Measurements from ENCODE around the gene KAZN. TPM values are rescaled to one million over a fixed set of nuclear protein-coding genes. Genes with fewer than 3 reads are reported as not detected.

The KAZN gene
- total RNA-seq, 2 experiments from 2014 or later: 0.22 to 0.55 TPM

DNA sequence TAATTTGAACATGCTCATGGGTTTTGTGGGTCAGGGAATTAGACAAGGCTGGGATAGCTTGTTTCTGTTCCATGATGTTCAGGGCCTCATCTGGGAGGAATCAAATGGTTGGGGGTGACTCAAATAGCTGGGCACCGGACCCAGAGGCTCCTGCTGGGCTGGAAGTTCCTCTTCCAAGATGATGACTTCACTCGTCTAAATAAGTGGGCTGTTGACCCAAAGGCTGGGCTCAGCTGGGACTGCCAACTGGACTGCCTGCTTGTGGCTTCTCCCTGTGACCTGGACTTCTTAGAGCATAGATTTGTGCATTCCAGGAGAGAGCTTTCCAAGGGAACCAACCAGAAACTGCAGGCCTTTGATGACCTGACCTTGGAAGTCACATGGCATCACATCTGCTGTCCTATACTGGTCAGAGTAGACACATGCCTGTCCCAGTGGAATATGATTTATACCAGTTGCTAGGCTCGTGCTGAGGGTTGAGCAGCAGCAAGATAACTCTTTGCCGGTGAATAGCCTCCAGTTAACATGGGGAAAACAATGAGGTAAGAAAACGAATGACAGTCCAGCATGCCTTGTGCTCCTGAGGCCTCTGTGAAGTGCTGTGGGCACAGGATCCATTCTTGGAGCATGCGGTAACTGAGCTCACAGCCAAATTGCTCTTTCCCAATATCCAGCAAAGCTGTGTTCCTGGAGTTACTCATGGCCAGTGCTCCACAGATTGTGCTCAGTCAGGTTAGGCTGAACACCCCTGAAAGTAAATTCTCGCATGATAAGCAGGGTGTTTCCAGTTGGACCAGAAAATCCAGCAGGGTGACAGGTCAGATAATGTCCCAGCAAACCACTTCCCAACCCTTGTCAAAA, 282.2 kb downstream of the KAZN start:
- CTCF ChIA-PET: no interaction called here
- H3K27ac Mint-ChIP-seq: no peak overlapping the region
- H3K27me3 Mint-ChIP-seq: peaks cover 19% of the 10 kb centered on the region
- POLR2A ChIA-PET: no interaction called here
- no peaks in the 10 kb centered on the region for H3K36me3 Mint-ChIP-seq (ENCODE audit: low read depth)
- Histone ChIP-seq H3K36me3 (ENCODE audit: insufficient read depth, low read length) (no peaks in the 10 kb centered on the region), H3K4me1 (ENCODE audit: insufficient read depth, low read length) (no peaks in the 10 kb centered on the region), H3K4me3 (ENCODE audit: low read length) (no peak overlapping the region), H3K9me3 (ENCODE audit: control insufficient read depth in 1 of 2, insufficient read depth in 1 of 2, low read length in 2 of 2) (no peaks in the 10 kb centered on the region), H3K27me3 (ENCODE audit: control insufficient read depth in 1 of 2, insufficient read depth in 2 of 2, low read length in 2 of 2) (peaks cover 0 to under 1% of the 10 kb centered on the region in 2 experiments), H3K27ac (ENCODE audit: low read depth in 1 of 2, low read length in 2 of 2) (no peak overlapping the region)
- no peak for DNase-seq
- H3K4me3 Mint-ChIP-seq: no peak overlapping the region
- ATAC-seq (ENCODE audit: poor library complexity): no peak
- no peaks in the 10 kb centered on the region for H3K9me3 Mint-ChIP-seq
- no peaks in the 10 kb centered on the region for H3K4me1 Mint-ChIP-seq (ENCODE audit: low read depth)
- TF ChIP-seq, protein P1, sequence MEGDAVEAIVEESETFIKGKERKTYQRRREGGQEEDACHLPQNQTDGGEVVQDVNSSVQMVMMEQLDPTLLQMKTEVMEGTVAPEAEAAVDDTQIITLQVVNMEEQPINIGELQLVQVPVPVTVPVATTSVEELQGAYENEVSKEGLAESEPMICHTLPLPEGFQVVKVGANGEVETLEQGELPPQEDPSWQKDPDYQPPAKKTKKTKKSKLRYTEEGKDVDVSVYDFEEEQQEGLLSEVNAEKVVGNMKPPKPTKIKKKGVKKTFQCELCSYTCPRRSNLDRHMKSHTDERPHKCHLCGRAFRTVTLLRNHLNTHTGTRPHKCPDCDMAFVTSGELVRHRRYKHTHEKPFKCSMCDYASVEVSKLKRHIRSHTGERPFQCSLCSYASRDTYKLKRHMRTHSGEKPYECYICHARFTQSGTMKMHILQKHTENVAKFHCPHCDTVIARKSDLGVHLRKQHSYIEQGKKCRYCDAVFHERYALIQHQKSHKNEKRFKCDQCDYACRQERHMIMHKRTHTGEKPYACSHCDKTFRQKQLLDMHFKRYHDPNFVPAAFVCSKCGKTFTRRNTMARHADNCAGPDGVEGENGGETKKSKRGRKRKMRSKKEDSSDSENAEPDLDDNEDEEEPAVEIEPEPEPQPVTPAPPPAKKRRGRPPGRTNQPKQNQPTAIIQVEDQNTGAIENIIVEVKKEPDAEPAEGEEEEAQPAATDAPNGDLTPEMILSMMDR (IDR thresholded peaks at IDR 0.05): no peak
- intact Hi-C loops (cut with DNase I, micrococcal nuclease): no loop called here

DNA sequence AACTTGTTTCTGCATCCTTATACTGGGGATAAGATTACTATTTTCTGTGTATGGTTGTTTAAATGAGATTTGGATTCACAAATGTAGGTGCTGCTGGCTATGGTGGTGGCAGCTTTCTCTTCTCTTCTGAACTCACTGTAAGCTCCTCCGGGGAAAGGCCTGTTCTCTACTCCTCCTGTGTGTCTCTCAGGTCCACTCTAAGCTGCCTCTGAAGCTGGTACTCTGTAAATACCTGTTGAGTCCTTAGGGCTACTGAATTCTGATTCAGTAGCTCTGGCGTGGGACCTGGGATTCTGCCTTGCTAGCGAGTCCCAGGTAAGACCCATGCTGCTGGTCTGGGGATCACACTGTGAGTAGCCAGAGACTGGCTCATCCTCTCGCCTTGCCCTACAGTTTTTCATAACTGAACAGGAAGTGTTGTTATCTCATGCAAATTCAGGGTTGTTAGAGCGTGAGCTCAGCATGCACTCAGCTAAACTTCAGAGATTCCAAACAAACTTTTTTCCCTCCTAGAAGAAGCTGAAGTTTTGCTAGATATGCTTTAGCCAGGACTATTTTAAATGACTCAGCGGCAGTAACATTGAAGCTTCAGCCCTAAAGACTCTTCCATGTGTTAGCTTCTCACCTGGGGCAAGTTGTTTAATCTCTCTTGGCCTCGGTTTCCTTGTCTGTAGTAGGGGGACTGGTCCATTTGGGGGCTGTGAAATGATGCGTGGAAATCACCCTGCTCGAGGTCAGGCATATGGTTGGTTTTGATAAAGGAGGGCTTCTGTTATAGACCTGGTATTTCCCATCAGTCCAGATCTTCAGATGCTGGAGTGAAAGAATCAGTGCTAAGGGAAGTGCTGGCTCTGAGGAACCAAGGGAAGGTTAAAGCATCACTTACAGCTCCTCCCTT, 283.5 kb downstream of the KAZN start:
- Mint-ChIP-seq H3K36me3 (ENCODE audit: low read depth) (no peaks in the 10 kb centered on the region), H3K27ac (no peak overlapping the region), H3K27me3 (peaks cover 19% of the 10 kb centered on the region), H3K4me3 (no peak overlapping the region), H3K4me1 (ENCODE audit: low read depth) (no peaks in the 10 kb centered on the region), H3K9me3 (no peaks in the 10 kb centered on the region)
- no peaks in the 10 kb centered on the region for H3K9me3 ChIP-seq (ENCODE audit: control insufficient read depth in 1 of 2, insufficient read depth in 1 of 2, low read length in 2 of 2)
- no peak for ATAC-seq (ENCODE audit: poor library complexity)
- POLR2A ChIA-PET: no interaction called here
- CTCF ChIA-PET: no interaction called here
- no peak overlapping the region for H3K27ac ChIP-seq (ENCODE audit: low read depth in 1 of 2, low read length in 2 of 2)
- intact Hi-C loops (cut with DNase I, micrococcal nuclease): no loop called here
- H3K27me3 ChIP-seq (ENCODE audit: control insufficient read depth in 1 of 2, insufficient read depth in 2 of 2, low read length in 2 of 2): no peaks in the 10 kb centered on the region
- DNase-seq: no peak
- H3K4me1 ChIP-seq (ENCODE audit: insufficient read depth, low read length): no peaks in the 10 kb centered on the region
- no peak overlapping the region for H3K4me3 ChIP-seq (ENCODE audit: low read length)
- no peaks in the 10 kb centered on the region for H3K36me3 ChIP-seq (ENCODE audit: insufficient read depth, low read length)
- TF ChIP-seq, protein P1 (IDR thresholded peaks at IDR 0.05): no peak

DNA sequence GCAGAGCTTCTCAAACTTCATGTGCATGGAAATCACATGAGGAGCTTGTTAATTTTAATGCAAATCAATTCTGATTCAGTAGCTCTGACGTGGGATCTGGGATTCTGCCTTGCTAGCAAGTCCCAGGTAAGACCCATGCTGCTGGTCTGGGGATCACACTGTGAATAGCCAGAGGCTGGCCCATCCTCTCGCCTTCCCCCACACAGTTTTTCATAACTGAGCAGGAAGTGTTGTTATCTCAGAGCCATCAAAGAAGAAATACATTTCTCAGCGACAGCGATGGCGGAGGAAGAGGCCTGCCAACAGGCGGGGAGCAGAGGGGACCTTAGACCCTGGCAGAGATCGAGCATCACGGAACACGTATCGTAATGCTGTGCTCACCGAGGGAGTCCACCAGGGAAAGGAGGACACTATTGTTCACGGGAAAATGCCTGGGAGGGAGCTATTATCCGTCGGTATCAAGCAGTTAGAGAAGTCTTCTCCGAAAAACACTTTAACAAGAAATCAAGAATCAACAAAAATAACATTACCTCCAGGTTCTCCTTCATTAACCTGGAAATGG, 286.2 kb downstream of the KAZN start:
- Mint-ChIP-seq H3K9me3 (no peaks in the 10 kb centered on the region), H3K4me3 (no peak overlapping the region), H3K27me3 (peaks cover 13% of the 10 kb centered on the region), H3K36me3 (ENCODE audit: low read depth) (no peaks in the 10 kb centered on the region), H3K27ac (no peak overlapping the region), H3K4me1 (ENCODE audit: low read depth) (no peaks in the 10 kb centered on the region)
- no peak for DNase-seq
- no peak for ATAC-seq (ENCODE audit: poor library complexity)
- intact Hi-C loops (cut with DNase I, micrococcal nuclease): no loop called here
- Histone ChIP-seq H3K27me3 (ENCODE audit: control insufficient read depth in 1 of 2, insufficient read depth in 2 of 2, low read length in 2 of 2) (no peaks in the 10 kb centered on the region), H3K4me1 (ENCODE audit: insufficient read depth, low read length) (no peaks in the 10 kb centered on the region), H3K9me3 (ENCODE audit: control insufficient read depth in 1 of 2, insufficient read depth in 1 of 2, low read length in 2 of 2) (no peaks in the 10 kb centered on the region), H3K27ac (ENCODE audit: low read depth in 1 of 2, low read length in 2 of 2) (no peak overlapping the region), H3K4me3 (ENCODE audit: low read length) (no peak overlapping the region), H3K36me3 (ENCODE audit: insufficient read depth, low read length) (no peaks in the 10 kb centered on the region)
- ChIA-PET CTCF (no interaction called here), POLR2A (no interaction called here)
- TF ChIP-seq, protein P1 (IDR thresholded peaks at IDR 0.05): no peak

Data from CD4-positive, alpha-beta T cell (primary cell).